HEK293 (cell line): ENCODE measurements around the gene CAMKMT.

Experiments
- CTCF ChIA-PET: fragments of 350-600 bp; formaldehyde crosslinking; extraction: SDS; loops from one replicate; lab custom pipeline; 2021; ENCODE audit warnings: antibody characterized with exemption; lab: Yijun Ruan, JAX
- POLR2A ChIA-PET: fragments of 300-600 bp; formaldehyde crosslinking; extraction: SDS; loops from one replicate; lab custom pipeline; 2020; ENCODE audit warnings: antibody characterized with exemption, inconsistent platforms; lab: Yijun Ruan, JAX
- H3K27ac ChIP-seq: fragments of 200-500 bp; sonication (Bioruptor generic); 2 replicates; pipeline ENCODE4 v1.5.1; 2014; ENCODE audit warnings: low read depth, low read length, control low read depth, inconsistent platforms; ENCODE audit errors: extremely low read depth
- H3K36me3 ChIP-seq, 2 experiments: fragments of 200-500 bp in 1 of 2; sonication (Bioruptor generic) in 1 of 2; 1 replicate in 1 of 2; 2 replicates in 1 of 2; pipeline ENCODE4 v1.5.1; 2014 to 2017; ENCODE audit warnings: inconsistent platforms in 2 of 2, low read length in 2 of 2; ENCODE audit not compliant: control insufficient read depth in 2 of 2, insufficient read depth in 1 of 2
- H3K4me1 ChIP-seq: fragments of 200-500 bp; sonication (Bioruptor generic); 2 replicates; pipeline ENCODE4 v1.5.1; 2014; ENCODE audit warnings: mild to moderate bottlenecking, low read length, inconsistent platforms; ENCODE audit not compliant: control insufficient read depth, insufficient read depth
- H3K4me3 ChIP-seq: 2 replicates; pipeline ENCODE4 v1.5.1; 2011; ENCODE audit warnings: low read depth, mild to moderate bottlenecking, control low read depth, low read length, moderate library complexity
- H3K9me3 ChIP-seq: fragments of 200-500 bp; sonication (Bioruptor generic); 2 replicates; pipeline ENCODE4 v1.5.1; 2014; ENCODE audit warnings: low read depth, low read length, inconsistent platforms; ENCODE audit not compliant: control insufficient read depth, insufficient read depth
- GLI4 ChIP-seq: fragments of 450-650 bp; formaldehyde crosslinking; IDR thresholded peaks from 2 replicates; pipeline ENCODE4 v1.5.1; 2016; ENCODE audit warnings: missing biosample characterization, missing genetic modification characterization
- KLF16 ChIP-seq: fragments of 450-650 bp; formaldehyde crosslinking; IDR thresholded peaks from 2 replicates; pipeline ENCODE4 v1.5.1; 2017; ENCODE audit warnings: missing biosample characterization, missing genetic modification characterization
- KLF7 ChIP-seq: fragments of 450-650 bp; formaldehyde crosslinking; IDR thresholded peaks from 2 replicates; pipeline ENCODE4 v1.5.1; 2016; ENCODE audit warnings: missing biosample characterization, missing genetic modification characterization, borderline replicate concordance
- PRDM6 ChIP-seq: fragments of 450-650 bp; formaldehyde crosslinking; IDR thresholded peaks from 2 replicates; pipeline ENCODE4 v1.5.1; 2017; ENCODE audit warnings: missing biosample characterization, missing genetic modification characterization
- YY2 ChIP-seq: fragments of 450-650 bp; formaldehyde crosslinking; IDR thresholded peaks from 2 replicates; pipeline ENCODE4 v1.5.1; 2016; ENCODE audit warnings: missing biosample characterization, missing genetic modification characterization
- ZBTB17 ChIP-seq: fragments of 450-650 bp; formaldehyde crosslinking; IDR thresholded peaks from 2 replicates; pipeline ENCODE4 v1.5.1; 2016; ENCODE audit warnings: missing biosample characterization, missing genetic modification characterization
- ZNF138 ChIP-seq: fragments of 450-650 bp; formaldehyde crosslinking; IDR thresholded peaks from 2 replicates; pipeline ENCODE4 v1.5.1; 2016; ENCODE audit warnings: missing biosample characterization, missing genetic modification characterization, borderline replicate concordance
- ZNF155 ChIP-seq: fragments of 450-650 bp; formaldehyde crosslinking; IDR thresholded peaks from 2 replicates; pipeline ENCODE4 v1.5.1; 2016; ENCODE audit warnings: missing biosample characterization, missing genetic modification characterization
- ZNF211 ChIP-seq: fragments of 450-650 bp; formaldehyde crosslinking; IDR thresholded peaks from 2 replicates; pipeline ENCODE4 v1.5.1; 2016; ENCODE audit warnings: low read depth, missing biosample characterization, missing genetic modification characterization
- ZNF239 ChIP-seq: fragments of 450-650 bp; formaldehyde crosslinking; IDR thresholded peaks from 2 replicates; pipeline ENCODE4 v1.5.1; 2016; ENCODE audit warnings: missing biosample characterization, missing genetic modification characterization
- ZNF391 ChIP-seq: fragments of 450-650 bp; formaldehyde crosslinking; IDR thresholded peaks from 2 replicates; pipeline ENCODE4 v1.5.1; 2016; ENCODE audit warnings: low read depth, missing biosample characterization, missing genetic modification characterization, borderline replicate concordance
- ZNF404 ChIP-seq: fragments of 450-650 bp; formaldehyde crosslinking; IDR thresholded peaks from 2 replicates; pipeline ENCODE4 v1.5.1; 2017; ENCODE audit warnings: missing biosample characterization, missing genetic modification characterization
- ZNF600 ChIP-seq: fragments of 450-650 bp; formaldehyde crosslinking; IDR thresholded peaks from 2 replicates; pipeline ENCODE4 v1.5.1; 2016; ENCODE audit warnings: missing biosample characterization, missing genetic modification characterization
- ZNF785 ChIP-seq: fragments of 450-650 bp; formaldehyde crosslinking; IDR thresholded peaks from 2 replicates; pipeline ENCODE4 v1.5.1; 2016; ENCODE audit warnings: missing biosample characterization, missing genetic modification characterization
- ZXDB ChIP-seq: fragments of 450-650 bp; formaldehyde crosslinking; IDR thresholded peaks from 2 replicates; pipeline ENCODE4 v1.5.1; 2016; ENCODE audit warnings: missing biosample characterization, missing genetic modification characterization
- TF ChIP-seq, protein P1 (sequence below): fragments of 450-650 bp; formaldehyde crosslinking; IDR thresholded peaks from 2 replicates; pipeline ENCODE4 v1.5.1; 2016; ENCODE audit warnings: missing biosample characterization, missing genetic modification characterization, low read depth
- TF ChIP-seq, protein P2 (sequence below): fragments of 450-650 bp; formaldehyde crosslinking; IDR thresholded peaks from 2 replicates; pipeline ENCODE4 v1.5.1; 2016; ENCODE audit warnings: missing biosample characterization, missing genetic modification characterization
- TF ChIP-seq, protein P3 (sequence below): fragments of 450-650 bp; formaldehyde crosslinking; IDR thresholded peaks from 2 replicates; pipeline ENCODE4 v1.5.1; 2016; ENCODE audit warnings: missing biosample characterization, missing genetic modification characterization

The CAMKMT gene

GRCh38 chr2:44596537-44597320 is 235.0 kb downstream of the CAMKMT start:
- Histone ChIP-seq H3K4me1 (no peaks in the 10 kb centered on the region), H3K27ac (no peak overlapping the region), H3K4me3 (no peak overlapping the region), H3K36me3 (no peaks in the 10 kb centered on the region), H3K9me3 (no peaks in the 10 kb centered on the region)
- peak; percentile 36; the same call in 1 of the 2 replicates for TF ChIP-seq ZBTB17 (tag by site-specific recombination)
- TF ChIP-seq ZNF155 (tag by site-specific recombination) = no peak
- no peak for TF ChIP-seq ZNF138 (tag by site-specific recombination)
- no peak for TF ChIP-seq ZNF239 (tag by site-specific recombination)
- TF ChIP-seq, protein P1, sequence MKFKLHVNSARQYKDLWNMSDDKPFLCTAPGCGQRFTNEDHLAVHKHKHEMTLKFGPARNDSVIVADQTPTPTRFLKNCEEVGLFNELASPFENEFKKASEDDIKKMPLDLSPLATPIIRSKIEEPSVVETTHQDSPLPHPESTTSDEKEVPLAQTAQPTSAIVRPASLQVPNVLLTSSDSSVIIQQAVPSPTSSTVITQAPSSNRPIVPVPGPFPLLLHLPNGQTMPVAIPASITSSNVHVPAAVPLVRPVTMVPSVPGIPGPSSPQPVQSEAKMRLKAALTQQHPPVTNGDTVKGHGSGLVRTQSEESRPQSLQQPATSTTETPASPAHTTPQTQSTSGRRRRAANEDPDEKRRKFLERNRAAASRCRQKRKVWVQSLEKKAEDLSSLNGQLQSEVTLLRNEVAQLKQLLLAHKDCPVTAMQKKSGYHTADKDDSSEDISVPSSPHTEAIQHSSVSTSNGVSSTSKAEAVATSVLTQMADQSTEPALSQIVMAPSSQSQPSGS (tag by site-specific recombination) = peak; percentile 38; the same call in 1 of the 2 replicates
- ChIA-PET CTCF (interaction anchor here (1.1 kb wide), 1 partner anchor 360 kb away, joined by 3 read pairs; no protein-coding TSS in a partner anchor), POLR2A (no interaction called here)

DNA sequence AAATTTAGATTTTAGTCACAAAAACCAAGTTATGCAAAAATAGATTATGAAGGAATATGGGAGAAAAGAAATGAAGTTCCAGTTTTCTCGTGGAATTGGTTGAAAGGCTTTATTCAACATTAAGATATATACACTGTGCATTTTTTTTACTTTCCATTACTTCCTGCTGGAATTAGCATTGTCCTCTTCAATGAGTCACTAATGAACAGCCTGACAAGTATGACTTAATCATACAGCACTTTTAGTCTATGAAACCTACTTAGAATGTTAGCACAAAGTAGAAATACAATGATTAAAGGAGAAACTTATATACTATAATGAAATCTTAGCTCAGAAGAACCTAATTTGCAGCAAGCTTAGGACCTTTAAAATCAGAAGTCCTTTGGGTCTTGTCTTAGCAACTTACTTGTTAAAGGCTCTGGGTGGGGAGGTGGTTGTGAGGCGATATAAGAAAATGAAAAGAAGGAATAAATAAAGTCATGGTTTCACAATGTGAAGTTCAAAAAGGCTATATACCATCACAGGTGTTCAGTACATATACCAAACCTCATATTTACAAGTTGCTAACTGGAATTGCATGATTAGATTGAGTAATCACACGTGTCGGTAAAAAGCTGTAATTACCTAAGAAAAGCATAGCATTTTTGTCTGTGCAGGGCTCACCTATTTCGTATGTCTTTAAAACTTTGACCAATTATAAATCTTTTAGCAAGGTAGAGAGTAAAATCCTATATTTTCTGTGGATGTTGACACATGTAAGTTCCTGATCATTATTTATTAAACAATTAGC is 236.8 kb downstream of the CAMKMT start:
- Histone ChIP-seq H3K9me3 (no peaks in the 10 kb centered on the region), H3K36me3 (no peaks in the 10 kb centered on the region), H3K4me1 (no peaks in the 10 kb centered on the region), H3K27ac (no peak overlapping the region), H3K4me3 (no peak overlapping the region)
- CTCF ChIA-PET = no interaction called here
- POLR2A ChIA-PET = no interaction called here
- TF ChIP-seq ZNF211 = 0 out of 2 replicates have a peak, but pooled peaks have one; percentile 31
- no peak for TF ChIP-seq ZNF404
- TF ChIP-seq, protein P2, sequence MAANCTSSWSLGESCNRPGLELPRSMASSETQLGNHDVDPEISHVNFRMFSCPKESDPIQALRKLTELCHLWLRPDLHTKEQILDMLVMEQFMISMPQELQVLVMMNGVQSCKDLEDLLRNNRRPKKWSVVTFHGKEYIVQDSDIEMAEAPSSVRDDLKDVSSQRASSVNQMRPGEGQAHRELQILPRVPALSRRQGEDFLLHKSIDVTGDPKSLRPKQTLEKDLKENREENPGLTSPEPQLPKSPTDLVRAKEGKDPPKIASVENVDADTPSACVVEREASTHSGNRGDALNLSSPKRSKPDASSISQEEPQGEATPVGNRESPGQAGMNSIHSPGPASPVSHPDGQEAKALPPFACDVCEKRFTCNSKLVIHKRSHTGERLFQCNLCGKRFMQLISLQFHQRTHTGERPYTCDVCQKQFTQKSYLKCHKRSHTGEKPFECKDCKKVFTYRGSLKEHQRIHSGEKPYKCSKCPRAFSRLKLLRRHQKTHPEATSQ (tag by site-specific recombination) = no peak
- TF ChIP-seq, all 188 proteins: peak for 1

DNA sequence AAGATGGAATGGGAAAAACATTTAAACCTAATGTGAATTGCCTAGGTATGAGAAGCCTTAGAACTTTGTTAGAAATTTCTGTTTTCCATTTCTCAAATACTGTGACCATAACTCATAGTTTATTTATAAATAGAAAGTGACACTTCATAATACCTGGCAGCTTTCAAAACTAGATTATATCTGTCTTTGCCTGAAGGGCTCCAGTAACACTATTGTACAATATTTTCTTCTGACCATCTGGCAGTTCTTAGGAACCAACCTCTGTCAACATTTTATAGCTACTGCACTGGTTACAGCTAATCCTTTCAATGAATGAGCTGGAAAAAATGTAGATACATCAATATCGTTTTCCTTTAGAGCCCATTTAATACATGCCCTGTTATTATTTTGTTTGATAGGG is 237.4 kb downstream of the CAMKMT start:
- Histone ChIP-seq H3K4me3 (no peak overlapping the region), H3K36me3 (no peaks in the 10 kb centered on the region), H3K9me3 (no peaks in the 10 kb centered on the region), H3K4me1 (no peaks in the 10 kb centered on the region), H3K27ac (no peak overlapping the region)
- 0 out of 2 replicates have a peak, but pooled peaks have one; percentile 21 for TF ChIP-seq PRDM6 (tag by site-specific recombination)
- TF ChIP-seq ZNF785 = no peak
- ChIA-PET POLR2A (no interaction called here), CTCF (interaction anchor here (0.6 kb wide), 1 partner anchor 39 kb away, joined by 4 read pairs; no protein-coding TSS in a partner anchor)

GRCh38 chr2:44602446-44602845 is 240.7 kb downstream of the CAMKMT start:
- Histone ChIP-seq H3K27ac (no peak overlapping the region), H3K4me1 (no peaks in the 10 kb centered on the region), H3K9me3 (no peaks in the 10 kb centered on the region), H3K36me3 (no peaks in the 10 kb centered on the region), H3K4me3 (no peak overlapping the region)
- ChIA-PET CTCF (interaction anchor here (1.0 kb wide), 1 partner anchor 123 kb away, joined by 3 read pairs; no protein-coding TSS in a partner anchor), POLR2A (no interaction called here)
- TF ChIP-seq YY2 (tag by site-specific recombination) (no peak), GLI4 (tag by site-specific recombination) (no peak), ZXDB (tag by site-specific recombination) (no peak), ZNF600 (tag by site-specific recombination) (no peak), KLF7 (tag by site-specific recombination) (no peak), ZNF391 (tag by site-specific recombination) (no peak), KLF16 (tag by site-specific recombination) (no peak), ZNF785 (no peak), ZNF155 (tag by site-specific recombination) (no peak)
- TF ChIP-seq, protein P3, sequence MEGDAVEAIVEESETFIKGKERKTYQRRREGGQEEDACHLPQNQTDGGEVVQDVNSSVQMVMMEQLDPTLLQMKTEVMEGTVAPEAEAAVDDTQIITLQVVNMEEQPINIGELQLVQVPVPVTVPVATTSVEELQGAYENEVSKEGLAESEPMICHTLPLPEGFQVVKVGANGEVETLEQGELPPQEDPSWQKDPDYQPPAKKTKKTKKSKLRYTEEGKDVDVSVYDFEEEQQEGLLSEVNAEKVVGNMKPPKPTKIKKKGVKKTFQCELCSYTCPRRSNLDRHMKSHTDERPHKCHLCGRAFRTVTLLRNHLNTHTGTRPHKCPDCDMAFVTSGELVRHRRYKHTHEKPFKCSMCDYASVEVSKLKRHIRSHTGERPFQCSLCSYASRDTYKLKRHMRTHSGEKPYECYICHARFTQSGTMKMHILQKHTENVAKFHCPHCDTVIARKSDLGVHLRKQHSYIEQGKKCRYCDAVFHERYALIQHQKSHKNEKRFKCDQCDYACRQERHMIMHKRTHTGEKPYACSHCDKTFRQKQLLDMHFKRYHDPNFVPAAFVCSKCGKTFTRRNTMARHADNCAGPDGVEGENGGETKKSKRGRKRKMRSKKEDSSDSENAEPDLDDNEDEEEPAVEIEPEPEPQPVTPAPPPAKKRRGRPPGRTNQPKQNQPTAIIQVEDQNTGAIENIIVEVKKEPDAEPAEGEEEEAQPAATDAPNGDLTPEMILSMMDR (tag by site-specific recombination) = no peak
